HPDE6-E6E7 (cell line): ENCODE data around the gene FAM24A.

Experiments used
- DNase-seq: peaks from one replicate; pipeline ENCODE4 v3.0.0; 2011; ENCODE audit warnings: missing footprints; ENCODE audit errors: extremely low spot score

FAM24A gene

DNA sequence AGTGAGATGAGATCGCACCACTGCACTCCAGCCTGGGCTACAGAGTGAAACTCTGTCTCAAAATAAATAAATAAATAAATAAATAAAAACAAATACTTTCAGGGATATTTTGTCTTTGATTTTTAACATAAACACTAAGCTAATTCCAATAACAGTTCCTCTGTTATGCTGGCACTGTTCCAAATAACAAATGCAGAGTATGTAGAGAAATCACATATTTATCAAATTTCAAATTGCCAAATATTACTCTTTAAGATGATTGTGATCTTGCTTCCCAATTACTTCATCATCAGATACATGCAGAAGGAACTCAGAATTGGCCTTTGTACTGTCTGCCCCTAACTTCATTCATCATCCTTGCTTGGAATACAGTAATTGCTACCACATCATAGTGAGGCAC lies 19.7 kb downstream of the FAM24A start:
- DNase-seq: no peak

DNA sequence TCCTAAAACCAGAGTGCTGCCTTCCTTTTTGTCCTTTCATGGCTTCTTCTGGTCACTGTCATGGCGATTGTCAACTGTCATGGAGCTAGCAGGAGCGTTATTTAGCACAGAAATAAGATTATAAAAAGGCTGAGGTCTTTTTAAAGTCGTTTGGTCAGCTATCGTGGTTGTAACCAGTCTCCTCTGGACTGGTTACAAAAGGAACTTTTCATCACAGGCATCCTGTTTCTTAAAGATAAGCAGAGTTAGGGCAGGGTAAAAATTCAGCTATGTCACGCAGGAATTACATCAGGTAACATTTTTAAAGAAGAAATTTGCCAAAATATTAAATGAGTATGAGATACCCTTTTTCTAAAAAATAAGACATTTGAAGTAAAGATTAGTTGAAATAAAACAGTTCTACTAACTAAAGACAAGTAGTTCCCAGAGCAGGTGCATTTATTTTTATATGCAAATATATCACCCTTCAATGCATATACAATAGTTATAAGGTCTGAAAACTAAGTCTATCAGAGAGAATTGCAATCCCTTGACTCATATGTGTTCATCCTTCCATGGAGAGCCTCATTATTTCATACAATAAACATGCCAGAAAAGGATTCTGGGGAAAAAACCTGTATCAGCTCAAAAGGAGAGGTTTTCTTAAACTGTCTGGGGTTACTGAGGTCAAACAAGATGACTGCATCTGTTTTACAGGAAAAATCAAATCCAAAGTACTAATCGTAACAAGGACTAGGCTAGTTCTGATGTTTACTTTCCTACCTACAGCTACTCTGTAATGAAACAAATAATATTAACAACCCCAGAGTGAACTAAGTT lies 20.9 kb downstream of the FAM24A start:
- DNase-seq: no peak

DNA sequence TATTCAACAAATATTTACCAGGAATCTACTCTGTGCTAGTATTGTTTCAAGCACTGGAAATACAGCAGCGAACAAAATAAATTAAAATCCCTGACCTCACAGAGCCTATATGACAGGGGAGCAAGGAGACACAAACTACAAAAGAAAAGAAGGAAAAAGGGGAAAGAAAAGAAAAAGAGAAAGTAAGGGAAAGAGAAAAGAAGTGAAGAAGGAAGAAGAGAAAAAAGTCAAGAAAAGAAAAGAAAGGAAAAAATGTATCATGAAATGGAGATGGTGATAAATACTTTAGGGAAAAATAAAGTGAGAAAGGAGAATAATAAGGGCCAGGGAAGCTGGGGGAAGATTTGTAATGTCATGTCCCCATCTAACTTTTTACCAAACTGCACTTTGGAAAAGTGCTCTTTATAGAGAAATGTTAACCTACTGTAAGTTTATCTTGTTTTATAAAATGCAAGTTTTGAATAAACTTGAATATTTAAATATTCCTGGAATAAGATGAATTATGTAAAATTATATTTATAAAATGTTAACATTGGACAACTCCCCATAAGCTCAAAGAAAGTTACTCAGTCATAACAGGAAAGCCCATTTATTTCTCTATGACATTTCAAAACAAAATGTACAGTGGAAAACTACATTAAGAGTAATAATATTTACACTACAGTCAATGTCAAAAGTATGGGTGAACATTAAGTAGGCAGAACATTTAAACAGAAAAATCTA lies 28.9 kb downstream of the FAM24A start:
- no peak for DNase-seq

DNA sequence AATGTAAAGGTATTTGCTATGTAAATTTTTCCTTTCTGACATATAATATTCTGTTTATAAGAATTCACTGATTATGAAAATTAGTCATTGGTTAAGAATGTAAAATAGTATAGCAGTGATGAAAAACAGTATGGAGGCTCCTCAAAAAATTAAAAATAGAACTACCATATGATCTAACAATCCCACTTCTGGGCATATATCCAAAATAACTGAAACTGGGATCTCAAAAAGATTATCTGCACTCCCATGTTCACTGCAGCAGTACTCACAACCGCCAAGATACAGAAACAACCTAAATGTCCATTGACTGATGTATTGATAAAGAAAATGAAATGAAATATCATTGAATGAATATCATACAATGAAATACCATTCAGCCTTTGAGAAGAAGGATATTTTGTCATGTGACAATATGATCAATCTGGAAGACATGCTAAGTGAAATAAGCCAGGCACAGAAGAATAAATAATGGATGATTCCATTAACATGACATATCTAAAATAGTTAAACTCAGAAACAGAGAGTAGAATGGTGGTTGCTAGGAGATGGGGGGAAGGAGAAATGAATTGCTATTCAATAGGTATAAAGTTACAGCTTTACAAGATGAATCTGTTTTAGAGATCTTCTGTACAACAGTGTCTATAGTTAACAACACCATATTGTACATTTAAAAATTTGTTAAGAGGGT lies 29.6 kb downstream of the FAM24A start:
- no peak for DNase-seq

DNA sequence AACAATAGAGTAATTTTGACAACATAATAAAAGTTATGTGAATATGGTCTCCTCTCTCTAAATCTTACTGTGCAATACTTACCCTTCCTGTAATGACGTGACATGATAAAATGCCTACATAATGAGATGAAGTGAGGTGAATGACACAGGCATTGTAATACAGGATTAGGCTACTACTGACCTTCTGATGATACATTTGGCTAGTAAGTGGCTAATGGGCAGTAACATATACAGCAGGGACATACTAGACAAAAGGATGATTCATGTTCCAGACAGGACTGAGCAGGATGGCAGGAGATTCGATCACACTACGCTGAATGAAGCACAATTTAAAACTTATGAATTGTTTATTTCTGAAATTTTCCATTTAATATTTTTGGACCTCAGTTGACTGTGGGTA lies 38.9 kb downstream of the FAM24A start:
- DNase-seq: no peak

DNA sequence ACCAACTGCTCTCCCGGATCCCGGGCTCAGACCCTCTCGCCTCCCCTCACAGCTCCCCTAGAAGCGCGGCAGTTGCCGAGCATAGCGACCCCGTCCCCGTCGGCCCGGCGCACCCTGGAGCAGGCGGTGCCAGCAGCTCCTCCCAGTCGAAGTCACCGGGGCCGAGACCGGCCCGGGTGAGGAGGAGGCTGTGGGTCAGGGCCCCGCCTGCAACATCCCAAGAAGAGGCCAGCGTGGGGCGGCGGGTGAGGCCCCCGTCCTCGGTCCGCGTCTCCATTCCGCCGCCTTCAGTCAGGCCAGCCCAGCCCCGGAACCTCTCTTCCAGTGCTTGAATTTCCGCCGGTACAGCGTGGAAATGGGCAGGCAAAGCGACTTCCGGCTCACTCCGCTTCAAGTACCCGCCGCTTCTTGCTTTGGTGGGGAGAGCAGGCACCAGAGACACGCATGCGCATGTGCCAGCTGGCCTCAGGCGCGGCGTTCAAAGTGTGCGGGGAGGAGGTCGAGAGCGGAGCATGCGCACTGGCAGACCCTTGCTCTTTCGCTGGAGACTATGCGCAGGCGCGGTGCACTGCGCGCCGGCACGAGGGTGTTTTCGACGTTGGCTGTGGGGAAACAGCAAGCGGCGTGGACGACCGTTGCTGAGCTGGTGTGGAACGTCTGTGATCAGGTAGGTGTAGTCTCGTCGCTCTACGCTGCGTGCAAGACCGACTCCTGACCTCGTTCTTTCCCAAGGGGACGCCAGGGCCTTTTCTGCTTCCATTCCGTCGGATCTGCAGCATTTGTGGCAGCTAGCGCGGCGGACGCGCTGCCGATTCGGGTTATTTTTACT lies 43.7 kb downstream of the FAM24A start, which contains the start of gene C10orf88:
Gene C10orf88 (minus strand): TSS at position 326 of the 829 bp plus-strand sequence. CDS start 49 bp downstream, at position 277.
- peak; percentile 98 for DNase-seq

DNA sequence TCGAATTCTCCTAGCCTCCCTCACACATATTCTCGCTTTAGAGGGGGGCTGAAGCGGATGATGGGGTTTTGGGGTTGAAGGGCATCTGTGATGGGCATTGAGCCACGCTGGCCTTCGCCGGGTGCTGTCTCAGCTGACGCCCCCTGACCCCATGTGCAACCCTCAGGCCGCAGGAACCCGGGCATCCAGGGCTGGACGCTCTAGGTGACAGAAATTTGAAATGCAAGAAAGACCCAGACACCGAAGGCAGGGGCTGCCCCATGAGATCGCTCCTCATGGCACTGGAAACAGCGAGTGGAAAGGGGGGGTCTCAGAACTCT lies 44.3 kb downstream of the FAM24A start:
- DNase-seq: no peak

DNA sequence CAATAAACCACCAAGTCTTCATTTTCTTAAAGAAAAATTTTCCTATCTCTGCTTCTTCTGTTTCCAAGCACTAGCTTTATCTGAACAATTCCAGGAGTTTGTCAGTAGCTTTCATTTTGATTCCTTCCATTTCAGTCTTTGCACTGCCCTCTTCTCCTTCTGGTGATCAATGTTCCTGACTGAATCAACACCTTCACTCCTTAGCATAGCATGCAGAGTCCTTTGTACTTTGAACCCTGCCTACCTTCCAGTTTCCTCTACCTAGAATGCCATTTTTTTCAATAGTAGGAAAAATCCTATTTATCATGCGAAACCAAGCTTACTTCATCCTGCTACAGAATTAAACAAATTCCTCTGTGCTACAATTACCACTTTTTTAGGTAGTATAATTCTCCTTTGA lies 45.5 kb downstream of the FAM24A start:
- DNase-seq: no peak

DNA sequence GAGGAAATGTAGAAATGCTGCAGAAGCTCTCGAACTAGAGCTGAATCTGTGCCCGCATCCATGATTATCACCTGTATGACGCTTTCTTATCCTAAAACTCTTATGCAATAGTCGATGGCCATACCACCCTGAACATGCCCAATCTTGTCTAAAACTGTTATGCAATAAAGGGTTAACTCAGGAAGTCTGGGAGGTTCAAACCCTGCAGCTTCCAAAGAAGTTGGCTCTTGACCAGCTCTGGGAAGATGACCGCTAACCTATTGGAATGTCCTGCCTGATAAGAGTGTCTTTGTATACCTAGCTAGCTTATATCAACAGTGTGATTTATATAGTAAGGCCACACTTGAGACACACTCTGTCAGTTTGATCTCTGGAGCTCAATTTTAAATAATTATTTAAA lies 47.1 kb downstream of the FAM24A start:
- no peak for DNase-seq

DNA sequence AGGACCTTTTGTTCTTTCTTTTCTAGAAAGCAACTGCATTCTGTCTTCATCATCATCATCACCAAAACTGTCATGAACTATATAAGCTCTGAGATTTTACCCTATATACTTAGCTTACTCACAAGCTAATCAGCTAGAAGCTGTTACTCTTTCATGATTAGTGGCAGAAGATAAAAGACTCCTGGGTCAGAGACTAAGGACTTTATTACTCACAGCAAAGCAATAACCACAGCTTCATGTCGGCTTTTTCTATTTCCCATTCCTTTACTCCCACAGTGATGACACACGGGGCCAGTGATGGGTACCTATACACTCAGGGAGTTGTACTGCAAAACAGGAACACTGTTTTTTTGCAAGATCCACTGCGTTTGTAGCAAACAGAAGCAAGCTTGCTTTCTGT lies 52.0 kb downstream of the FAM24A start:
- DNase-seq: no peak
